LNCaP clone FGC (cell line): ENCODE results near the gene PPP2R5E.

Experiments used
- DNase-seq: peaks from one replicate; pipeline ENCODE4 v3.0.0-alpha.2; 2011; ENCODE audit warnings: low read depth
- H3K4me3 ChIP-seq: 2 replicates; pipeline ENCODE4 v1.5.1; 2011; ENCODE audit warnings: mild to moderate bottlenecking, low read depth, low read length, control low read depth
- TF ChIP-seq, protein P1 (sequence below): IDR thresholded peaks from 2 replicates; pipeline ENCODE4 v1.5.1; 2012; ENCODE audit warnings: mild to moderate bottlenecking; ENCODE audit not compliant: control insufficient read depth, insufficient read depth; ENCODE audit errors: extremely low read depth

The PPP2R5E gene

DNA sequence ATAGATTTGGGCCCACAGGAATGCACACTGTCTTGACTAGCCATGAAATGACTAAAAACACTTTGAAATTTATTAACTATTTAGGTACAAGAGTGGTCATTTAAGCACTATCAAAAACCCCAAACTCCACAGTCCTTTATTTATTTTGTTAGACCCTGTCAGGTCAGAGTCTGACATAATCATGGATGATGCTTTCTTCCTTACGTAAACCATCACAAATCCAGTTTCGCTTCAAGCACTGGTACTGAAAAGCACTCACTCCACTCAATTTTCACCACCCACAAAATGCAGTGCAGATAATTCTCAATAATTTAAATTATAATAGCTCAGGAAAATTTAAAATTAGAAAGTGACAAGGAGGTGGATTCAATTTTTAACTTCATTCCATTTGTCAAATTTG is 25.8 kb downstream of the PPP2R5E start:
- TF ChIP-seq, protein P1, sequence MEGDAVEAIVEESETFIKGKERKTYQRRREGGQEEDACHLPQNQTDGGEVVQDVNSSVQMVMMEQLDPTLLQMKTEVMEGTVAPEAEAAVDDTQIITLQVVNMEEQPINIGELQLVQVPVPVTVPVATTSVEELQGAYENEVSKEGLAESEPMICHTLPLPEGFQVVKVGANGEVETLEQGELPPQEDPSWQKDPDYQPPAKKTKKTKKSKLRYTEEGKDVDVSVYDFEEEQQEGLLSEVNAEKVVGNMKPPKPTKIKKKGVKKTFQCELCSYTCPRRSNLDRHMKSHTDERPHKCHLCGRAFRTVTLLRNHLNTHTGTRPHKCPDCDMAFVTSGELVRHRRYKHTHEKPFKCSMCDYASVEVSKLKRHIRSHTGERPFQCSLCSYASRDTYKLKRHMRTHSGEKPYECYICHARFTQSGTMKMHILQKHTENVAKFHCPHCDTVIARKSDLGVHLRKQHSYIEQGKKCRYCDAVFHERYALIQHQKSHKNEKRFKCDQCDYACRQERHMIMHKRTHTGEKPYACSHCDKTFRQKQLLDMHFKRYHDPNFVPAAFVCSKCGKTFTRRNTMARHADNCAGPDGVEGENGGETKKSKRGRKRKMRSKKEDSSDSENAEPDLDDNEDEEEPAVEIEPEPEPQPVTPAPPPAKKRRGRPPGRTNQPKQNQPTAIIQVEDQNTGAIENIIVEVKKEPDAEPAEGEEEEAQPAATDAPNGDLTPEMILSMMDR, result no peak
- no peak overlapping the region for H3K4me3 ChIP-seq
- DNase-seq, result no peak

DNA sequence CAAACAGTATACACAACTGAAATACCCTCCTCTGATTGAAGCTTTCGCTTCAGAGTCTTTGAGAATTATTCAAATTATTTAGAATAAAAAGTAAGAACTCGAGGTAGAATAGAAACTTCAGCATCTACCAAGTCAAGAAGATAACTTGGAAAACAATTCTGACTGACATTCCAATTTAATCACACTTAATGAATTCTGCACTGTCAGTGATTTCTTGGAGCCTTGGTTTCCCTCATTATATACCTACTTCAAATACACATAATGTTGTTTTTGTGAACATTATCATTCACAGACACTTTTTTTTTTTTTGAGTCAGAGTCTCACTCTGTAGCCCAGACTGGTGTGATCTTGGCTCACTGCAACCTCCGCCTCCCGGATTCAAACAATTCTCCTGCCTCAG is 27.9 kb downstream of the PPP2R5E start:
- no peak overlapping the region for H3K4me3 ChIP-seq
- TF ChIP-seq, protein P1, result no peak

DNA sequence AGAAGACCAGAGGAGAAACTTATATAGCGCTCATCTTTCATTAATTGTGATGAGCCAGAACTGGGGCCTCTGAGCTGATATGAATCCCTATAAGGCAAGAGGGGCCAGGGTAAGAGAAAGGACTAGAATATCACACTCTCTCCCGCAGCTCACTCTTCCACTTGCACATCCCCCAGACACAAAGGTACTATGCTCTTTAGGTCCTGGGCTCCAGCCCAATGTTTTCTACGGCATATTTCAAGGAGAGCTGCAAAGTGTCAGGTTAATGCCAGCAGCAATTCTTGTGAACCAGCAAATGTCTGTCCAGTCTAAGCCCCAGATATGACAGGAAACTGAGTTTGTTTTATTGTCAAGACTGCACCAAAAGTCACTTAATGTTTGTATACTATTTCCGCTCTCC is 29.4 kb downstream of the PPP2R5E start:
- no peak overlapping the region for H3K4me3 ChIP-seq
- DNase-seq, result no peak
- TF ChIP-seq, protein P1, result no peak

More for the DNA sequence above, 27.9 kb downstream of the PPP2R5E start:
- no peak for DNase-seq

DNA sequence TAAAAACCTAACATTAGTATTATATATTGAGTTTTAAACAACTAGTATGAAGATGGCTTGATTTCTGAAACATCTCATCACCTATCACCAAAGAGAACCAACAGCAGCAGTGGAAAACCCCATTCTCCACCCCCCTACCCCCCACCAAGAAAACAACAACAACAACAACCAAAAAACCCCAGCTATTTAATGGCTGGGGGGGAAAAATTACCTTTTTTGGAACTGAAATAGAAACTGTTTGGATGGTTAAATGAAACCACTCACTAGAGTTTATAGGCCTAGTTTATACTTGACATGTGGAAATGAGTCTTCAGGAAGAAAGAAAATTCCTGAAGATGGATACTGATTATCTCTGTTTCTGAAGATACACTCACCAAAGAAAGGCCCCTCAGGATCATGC is 30.3 kb downstream of the PPP2R5E start:
- no peak for DNase-seq
- TF ChIP-seq, protein P1, result no peak
- no peak overlapping the region for H3K4me3 ChIP-seq

DNA sequence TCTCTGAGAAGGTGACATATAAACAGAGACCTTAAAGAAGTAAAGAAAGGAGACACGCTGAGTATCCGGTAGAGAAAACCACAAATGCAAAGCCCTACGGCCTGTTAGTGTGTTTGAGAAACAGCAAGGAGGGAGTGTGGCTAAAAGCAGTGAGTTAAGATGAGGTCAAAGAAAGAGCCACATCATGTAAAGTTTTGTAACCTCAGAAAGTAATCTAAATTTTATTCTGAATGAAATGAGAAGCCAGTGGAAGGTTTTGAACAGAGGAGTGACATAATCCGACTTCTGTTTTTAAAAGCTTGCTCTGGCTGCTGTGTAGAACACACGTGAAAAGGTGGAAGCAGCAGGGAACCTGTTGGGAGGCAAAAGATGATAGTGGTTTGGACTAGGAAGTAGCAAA is 32.6 kb downstream of the PPP2R5E start:
- H3K4me3 ChIP-seq, result no peak overlapping the region
- no peak for DNase-seq
- TF ChIP-seq, protein P1, result no peak

DNA sequence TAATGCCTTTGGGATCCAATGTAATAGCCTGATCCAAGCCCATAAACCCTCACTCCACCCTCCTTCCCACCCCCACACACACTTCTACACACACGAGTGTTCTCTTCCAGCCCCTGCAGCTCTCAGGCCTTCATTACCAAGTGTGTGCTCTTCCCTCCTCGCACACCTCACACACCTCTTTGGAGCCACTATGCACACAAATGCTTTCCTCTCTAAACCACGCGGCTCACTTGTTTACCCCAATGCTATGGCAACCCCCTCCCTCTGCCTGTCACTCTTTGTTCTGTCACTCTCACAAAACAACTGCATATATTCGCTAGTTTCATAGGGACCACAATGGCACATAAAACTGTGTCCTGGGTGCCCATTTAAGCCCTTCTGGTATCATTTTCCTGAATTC is 35.1 kb downstream of the PPP2R5E start:
- TF ChIP-seq, protein P1, result no peak
- H3K4me3 ChIP-seq, result no peak overlapping the region
- no peak for DNase-seq

DNA sequence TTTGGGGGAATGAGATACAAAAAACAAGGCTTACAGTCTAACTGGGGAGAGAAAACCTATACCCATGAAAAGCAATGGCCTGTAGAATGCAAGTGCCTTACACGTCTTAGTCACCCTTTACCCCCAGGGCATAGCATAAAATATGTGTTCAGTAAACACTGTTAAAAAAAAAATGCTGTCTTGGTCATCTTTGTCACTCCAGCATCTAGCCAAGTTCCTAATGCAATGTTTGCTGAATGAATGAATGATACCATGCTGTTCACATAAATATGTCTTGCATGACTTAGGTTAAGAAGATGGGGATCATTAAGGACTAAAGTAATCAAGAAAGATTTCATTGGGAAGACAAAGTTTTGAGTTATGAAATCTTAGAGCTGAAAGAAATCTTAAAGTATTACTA is 38.5 kb downstream of the PPP2R5E start:
- no peak for DNase-seq
- no peak overlapping the region for H3K4me3 ChIP-seq
- TF ChIP-seq, protein P1, result no peak
